A673 (cell line): ENCODE measurements around the gene HPCAL1. TPM values are rescaled to one million over a fixed set of nuclear protein-coding genes. Genes with fewer than 3 reads are reported as not detected.

Source experiments
- BruUV-seq: library from RNA; stranded (reverse); fragments of 400-500 nt; replicated peaks from 2 replicates; lab custom pipeline; 2021; lab: Mats Ljungman, UMichigan
- CTCF ChIA-PET: fragments of 300-600 bp; sonication (Branson Sonifier 250); formaldehyde crosslinking; loops from one replicate; lab custom pipeline; 2022; ENCODE audit warnings: antibody characterized with exemption; lab: Charles Lee
- POLR2A ChIA-PET: fragments of 300-600 bp; sonication (Branson Sonifier 250); formaldehyde crosslinking; loops from one replicate; lab custom pipeline; 2022; ENCODE audit warnings: antibody characterized with exemption; ENCODE audit not compliant: low non-redundant PET; lab: Charles Lee
- DNase-seq: peaks from one replicate; pipeline ENCODE4 v3.0.0-alpha.2; 2015; ENCODE audit warnings: low spot score
- H3K27ac ChIP-seq: fragments of 200-600 bp; sonication (generic); 2 replicates; pipeline ENCODE4 v1.5.1; 2016; ENCODE audit warnings: mixed run types, low read depth, mild to moderate bottlenecking, mixed read lengths, antibody characterized with exemption, low read length; ENCODE audit not compliant: poor library complexity, severe bottlenecking
- H3K27me3 ChIP-seq: fragments of 200-600 bp; sonication (generic); replicated peaks from 2 replicates; pipeline ENCODE4 v1.6.1; 2017; ENCODE audit warnings: mixed run types, low read depth, mild to moderate bottlenecking, mixed read lengths, antibody characterized with exemption, low read length; ENCODE audit not compliant: insufficient read depth, poor library complexity
- H3K36me3 ChIP-seq: fragments of 200-600 bp; sonication (generic); 2 replicates; pipeline ENCODE4 v1.6.1; 2016; ENCODE audit warnings: mixed run types, mild to moderate bottlenecking, mixed read lengths, antibody characterized with exemption, low read length; ENCODE audit not compliant: insufficient read depth, poor library complexity, severe bottlenecking
- H3K4me1 ChIP-seq: fragments of 200-600 bp; sonication (generic); 2 replicates; pipeline ENCODE4 v1.6.1; 2017; ENCODE audit warnings: mixed run types, mild to moderate bottlenecking, mixed read lengths, antibody characterized with exemption, low read length; ENCODE audit not compliant: insufficient read depth, poor library complexity, severe bottlenecking
- H3K4me3 ChIP-seq: fragments of 200-600 bp; sonication (generic); 2 replicates; pipeline ENCODE4 v1.5.1; 2016; ENCODE audit warnings: low read depth, mixed run types, mild to moderate bottlenecking, mixed read lengths, low read length; ENCODE audit not compliant: poor library complexity, severe bottlenecking
- H3K9me3 ChIP-seq: fragments of 200-600 bp; sonication (generic); 2 replicates; pipeline ENCODE4 v1.6.1; 2016; ENCODE audit warnings: mixed run types, low read depth, mild to moderate bottlenecking, mixed read lengths, antibody characterized with exemption, low read length; ENCODE audit not compliant: poor library complexity, severe bottlenecking
- CTCF ChIP-seq: fragments of 300-800, 200-600 bp; sonication (generic); conservative IDR thresholded peaks from 2 replicates; pipeline ENCODE4 v1.5.1; 2017; ENCODE audit warnings: low read depth, mild to moderate bottlenecking, antibody characterized with exemption, low read length, moderate library complexity, mixed read lengths
- EZH2 ChIP-seq: fragments of 200-600 bp; sonication (generic); IDR thresholded peaks from 2 replicates; pipeline ENCODE4 v1.6.1; 2017; ENCODE audit warnings: borderline replicate concordance, low read depth, mild to moderate bottlenecking, mixed read lengths, antibody characterized with exemption, low read length; ENCODE audit not compliant: poor library complexity, severe bottlenecking
- intact Hi-C: fragments of 100-400 bp; cut with micrococcal nuclease; formaldehyde crosslinking; loops from one replicate; pipeline ENCODE4 v1.10.0; 2022; ENCODE audit not compliant: unreplicated experiment
- total RNA-seq: library from RNA; stranded (reverse); gene quantifications from 2 replicates; pipeline ENCODE4 v1.2.3, GENCODE V29; 2021

HPCAL1 gene
- total RNA-seq, 1 experiment from 2014 or later = 9.7 TPM

GRCh38 chr2:10428355-10428754, 125.7 kb downstream of the HPCAL1 start:
- TF ChIP-seq CTCF = no peak
- TF ChIP-seq EZH2 = no peak
- DNase-seq = no peak
- H3K27me3 ChIP-seq = no peaks in the 10 kb centered on the region
- no peak overlapping the region for H3K4me3 ChIP-seq
- H3K36me3 ChIP-seq = no peaks in the 10 kb centered on the region
- H3K9me3 ChIP-seq = no peaks in the 10 kb centered on the region
- no TSS peak for BruUV-seq
- ChIA-PET CTCF (no interaction called here), POLR2A (no interaction called here)
- H3K27ac ChIP-seq = no peak overlapping the region
- peaks cover 5% of the 10 kb centered on the region for H3K4me1 ChIP-seq
- intact Hi-C loops = no loop called here

GRCh38 chr2:10428924-10429323, 126.2 kb downstream of the HPCAL1 start:
- ChIA-PET POLR2A (no interaction called here), CTCF (no interaction called here)
- H3K27ac ChIP-seq = no peak overlapping the region
- H3K9me3 ChIP-seq = no peaks in the 10 kb centered on the region
- intact Hi-C loops = no loop called here
- no peak for TF ChIP-seq EZH2
- no peak for TF ChIP-seq CTCF
- no peak overlapping the region for H3K4me3 ChIP-seq
- no peak for DNase-seq
- H3K36me3 ChIP-seq = no peaks in the 10 kb centered on the region
- no peaks in the 10 kb centered on the region for H3K27me3 ChIP-seq
- H3K4me1 ChIP-seq = peaks cover 5% of the 10 kb centered on the region
- BruUV-seq = no TSS peak

GRCh38 chr2:10430886-10431622, 128.3 kb downstream of the HPCAL1 start:
- Histone ChIP-seq H3K4me3 (no peak overlapping the region), H3K27ac (no peak overlapping the region), H3K4me1 (no peaks in the 10 kb centered on the region), H3K36me3 (no peaks in the 10 kb centered on the region), H3K9me3 (no peaks in the 10 kb centered on the region), H3K27me3 (no peaks in the 10 kb centered on the region)
- no TSS peak for BruUV-seq
- intact Hi-C loops = no loop called here
- CTCF ChIA-PET = interaction anchor here (1.1 kb wide), 1 partner anchor 16 kb away, joined by 3 read pairs; no protein-coding TSS in a partner anchor
- TF ChIP-seq EZH2 (no peak), CTCF (no peak)
- no peak for DNase-seq
- POLR2A ChIA-PET = interaction anchor here (0.6 kb wide), 2 partner anchors 15 to 892 kb away, joined by 3 read pairs; no protein-coding TSS in a partner anchor
